ENCODE results near the gene DPP6.

GRCh38 chr7:154777908-154778307 is 725.7 kb downstream of the DPP6 start:
- TF ChIP-seq EZH2 (IDR thresholded peaks at IDR 0.05; ENCODE audit: low read depth) (no peak), CTCF (conservative IDR thresholded peaks at IDR 0.05) (no peak)
